ENCODE results near the gene PRDM16.

The PRDM16 gene

GRCh38 chr1:3332043-3332442 lies 263.0 kb downstream of the PRDM16 start:
- DNase-seq = no peak

GRCh38 chr1:3332662-3333061 lies 263.7 kb downstream of the PRDM16 start:
- DNase-seq = no peak

- no peak for DNase-seq
Observed at GRCh38 chr1:3333903-3334302, 264.9 kb downstream of the PRDM16 start.

GRCh38 chr1:3334366-3334765 lies 265.4 kb downstream of the PRDM16 start:
- no peak for DNase-seq

GRCh38 chr1:3335754-3336640 lies 267.0 kb downstream of the PRDM16 start:
- no peak for DNase-seq

GRCh38 chr1:3336641-3337630 lies 267.9 kb downstream of the PRDM16 start:
- no peak for DNase-seq

- DNase-seq = no peak
Observed at GRCh38 chr1:3337798-3338724, 269.1 kb downstream of the PRDM16 start.

- no peak for DNase-seq
Observed at GRCh38 chr1:3338725-3339070, 269.7 kb downstream of the PRDM16 start.

- no peak for DNase-seq
Observed at GRCh38 chr1:3339856-3340255, 270.9 kb downstream of the PRDM16 start.

GRCh38 chr1:3340548-3341235 lies 271.7 kb downstream of the PRDM16 start:
- no peak for DNase-seq

GRCh38 chr1:3341236-3341994 lies 272.4 kb downstream of the PRDM16 start:
- DNase-seq = no peak

GRCh38 chr1:3342960-3343359 lies 274.0 kb downstream of the PRDM16 start:
- DNase-seq = no peak

GRCh38 chr1:3344395-3344794 lies 275.4 kb downstream of the PRDM16 start:
- DNase-seq = no peak

- DNase-seq = no peak
Observed at GRCh38 chr1:3345792-3346191, 276.8 kb downstream of the PRDM16 start.

- no peak for DNase-seq
Observed at GRCh38 chr1:3346478-3346877, 277.5 kb downstream of the PRDM16 start.

GRCh38 chr1:3347257-3348020 lies 278.4 kb downstream of the PRDM16 start:
- DNase-seq = no peak

- DNase-seq = no peak
Observed at GRCh38 chr1:3348196-3348865, 279.3 kb downstream of the PRDM16 start.

GRCh38 chr1:3349161-3349967 lies 280.4 kb downstream of the PRDM16 start:
- DNase-seq = no peak

- DNase-seq = no peak
Observed at GRCh38 chr1:3349968-3350299, 280.9 kb downstream of the PRDM16 start.
